MM.1S (cell line): ENCODE measurements around the gene RHOB.
"Not testable (repeated sequence)": the region's sequence is repeated elsewhere in the genome, so short reads cannot be mapped to it uniquely, and the experiment has no call there.

Source experiments
- DNase-seq: peaks from one replicate; pipeline ENCODE4 v3.0.0-alpha.2; 2015
- H2AFZ ChIP-seq: fragments of 300-600 bp; sonication (generic); 2 replicates; pipeline ENCODE4 v1.6.0; 2016; ENCODE audit warnings: antibody characterized with exemption, low read length
- H3F3A ChIP-seq: fragments of 300-600 bp; sonication (generic); 2 replicates; pipeline ENCODE4 v1.6.1; 2016; ENCODE audit warnings: mild to moderate bottlenecking, antibody characterized with exemption, low read length, moderate library complexity, mixed read lengths; ENCODE audit not compliant: insufficient read depth
- H3K27ac ChIP-seq: fragments of 300-600 bp; sonication (generic); 2 replicates; pipeline ENCODE4 v1.5.1; 2016; ENCODE audit warnings: mild to moderate bottlenecking, low read length
- H3K27me3 ChIP-seq: fragments of 300-600 bp; sonication (generic); replicated peaks from 2 replicates; pipeline ENCODE4 v1.6.0; 2016; ENCODE audit warnings: low read length; ENCODE audit not compliant: insufficient read depth
- H3K36me3 ChIP-seq: fragments of 300-600 bp; sonication (generic); replicated peaks from 2 replicates; pipeline ENCODE4 v1.6.1; 2016; ENCODE audit warnings: mild to moderate bottlenecking, low read length, mixed read lengths; ENCODE audit not compliant: insufficient read depth
- H3K4me1 ChIP-seq: fragments of 300-600 bp; sonication (generic); 2 replicates; pipeline ENCODE4 v1.6.1; 2016; ENCODE audit warnings: low read length, mixed read lengths
- H3K4me2 ChIP-seq: fragments of 300-600 bp; sonication (generic); 2 replicates; pipeline ENCODE4 v1.6.0; 2016; ENCODE audit warnings: low read depth, low read length
- H3K4me3 ChIP-seq: fragments of 300-600 bp; sonication (generic); 2 replicates; pipeline ENCODE4 v1.5.1; 2016; ENCODE audit warnings: low read length, mixed read lengths
- H3K79me2 ChIP-seq: fragments of 300-600 bp; sonication (generic); 2 replicates; pipeline ENCODE4 v1.6.1; 2016; ENCODE audit warnings: mixed run types, low read length, mixed read lengths
- H3K9ac ChIP-seq: fragments of 300-600 bp; sonication (generic); 2 replicates; pipeline ENCODE4 v1.6.1; 2016; ENCODE audit warnings: low read length, mixed read lengths
- H3K9me2 ChIP-seq: fragments of 300-600 bp; sonication (generic); replicated peaks from 2 replicates; pipeline ENCODE4 v1.6.1; 2016; ENCODE audit warnings: mild to moderate bottlenecking, low read length, mixed read lengths; ENCODE audit not compliant: insufficient read depth
- H3K9me3 ChIP-seq: fragments of 300-600 bp; sonication (generic); replicated peaks from 2 replicates; pipeline ENCODE4 v1.6.1; 2016; ENCODE audit warnings: mild to moderate bottlenecking, low read length, mixed read lengths; ENCODE audit not compliant: insufficient read depth
- H4K20me1 ChIP-seq: fragments of 300-600 bp; sonication (generic); 2 replicates; pipeline ENCODE4 v1.6.1; 2016; ENCODE audit warnings: mild to moderate bottlenecking, low read length, moderate library complexity, mixed read lengths; ENCODE audit not compliant: insufficient read depth
- CTCF ChIP-seq: fragments of 300-600 bp; sonication (generic); IDR thresholded peaks from 2 replicates; pipeline ENCODE4 v1.5.1; 2016; ENCODE audit warnings: antibody characterized with exemption, low read length, mixed read lengths
- EZH2 ChIP-seq: fragments of 300-600 bp; sonication (generic); optimal IDR thresholded peaks from 2 replicates; pipeline ENCODE3; 2017; ENCODE audit warnings: low read depth, mild to moderate bottlenecking, antibody characterized with exemption, low read length, mixed read lengths
- EZH2phosphoT487 ChIP-seq: fragments of 300-600 bp; sonication (generic); IDR thresholded peaks from 2 replicates; pipeline ENCODE4 v1.6.1; 2018; ENCODE audit warnings: antibody characterized with exemption, low read length

The RHOB gene

GRCh38 chr2:20490300-20491181, 43.7 kb downstream of the RHOB start:
- Histone ChIP-seq H3K9me3 (no peaks in the 10 kb centered on the region), H3K4me2 (no peak overlapping the region), H3K9ac (no peak overlapping the region), H2AFZ (no peak overlapping the region), H3K4me1 (0 out of 2 replicates have a peak, but pooled peaks cover 4% of the 10 kb centered on the region), H3K4me3 (no peak overlapping the region), H3K27ac (no peak overlapping the region), H3K27me3 (no peaks in the 10 kb centered on the region), H3K9me2 (no peaks in the 10 kb centered on the region), H3F3A (no peaks in the 10 kb centered on the region), H3K36me3 (no peaks in the 10 kb centered on the region), H3K79me2 (no peaks in the 10 kb centered on the region), H4K20me1 (no peaks in the 10 kb centered on the region)
- TF ChIP-seq CTCF (no peak), EZH2phosphoT487 (no peak), EZH2 (no peak)
- no peak for DNase-seq

GRCh38 chr2:20491739-20492531, 45.1 kb downstream of the RHOB start:
- no peak overlapping the region for H2AFZ ChIP-seq
- DNase-seq = no peak

GRCh38 chr2:20493095-20493494, 46.2 kb downstream of the RHOB start:
- not testable (repeated sequence) for H3K9me2 ChIP-seq, H3K4me1 ChIP-seq, H3K4me3 ChIP-seq, H3K79me2 ChIP-seq, H3K9ac ChIP-seq, H3K4me2 ChIP-seq, H3K36me3 ChIP-seq, H3K27me3 ChIP-seq, H2AFZ ChIP-seq, DNase-seq, H3K27ac ChIP-seq, H3K9me3 ChIP-seq, H4K20me1 ChIP-seq, H3F3A ChIP-seq

More at GRCh38 chr2:20491739-20492531, 45.1 kb downstream of the RHOB start:
- Histone ChIP-seq H3K4me3 (no peak overlapping the region), H4K20me1 (no peaks in the 10 kb centered on the region), H3K36me3 (no peaks in the 10 kb centered on the region), H3K79me2 (no peaks in the 10 kb centered on the region), H3F3A (no peaks in the 10 kb centered on the region), H3K4me1 (0 out of 2 replicates have a peak, but pooled peaks cover 4% of the 10 kb centered on the region), H3K9ac (no peak overlapping the region), H3K4me2 (no peak overlapping the region), H3K9me2 (no peaks in the 10 kb centered on the region), H3K27me3 (no peaks in the 10 kb centered on the region), H3K9me3 (no peaks in the 10 kb centered on the region), H3K27ac (no peak overlapping the region)
- TF ChIP-seq CTCF = no peak
- no peak for TF ChIP-seq EZH2
- no peak for TF ChIP-seq EZH2phosphoT487
